ENCODE measurements around the gene FGD4.

GRCh38 chr12:32508626-32509025 lies 109.3 kb downstream of the FGD4 start:
- TF ChIP-seq, protein P1, sequence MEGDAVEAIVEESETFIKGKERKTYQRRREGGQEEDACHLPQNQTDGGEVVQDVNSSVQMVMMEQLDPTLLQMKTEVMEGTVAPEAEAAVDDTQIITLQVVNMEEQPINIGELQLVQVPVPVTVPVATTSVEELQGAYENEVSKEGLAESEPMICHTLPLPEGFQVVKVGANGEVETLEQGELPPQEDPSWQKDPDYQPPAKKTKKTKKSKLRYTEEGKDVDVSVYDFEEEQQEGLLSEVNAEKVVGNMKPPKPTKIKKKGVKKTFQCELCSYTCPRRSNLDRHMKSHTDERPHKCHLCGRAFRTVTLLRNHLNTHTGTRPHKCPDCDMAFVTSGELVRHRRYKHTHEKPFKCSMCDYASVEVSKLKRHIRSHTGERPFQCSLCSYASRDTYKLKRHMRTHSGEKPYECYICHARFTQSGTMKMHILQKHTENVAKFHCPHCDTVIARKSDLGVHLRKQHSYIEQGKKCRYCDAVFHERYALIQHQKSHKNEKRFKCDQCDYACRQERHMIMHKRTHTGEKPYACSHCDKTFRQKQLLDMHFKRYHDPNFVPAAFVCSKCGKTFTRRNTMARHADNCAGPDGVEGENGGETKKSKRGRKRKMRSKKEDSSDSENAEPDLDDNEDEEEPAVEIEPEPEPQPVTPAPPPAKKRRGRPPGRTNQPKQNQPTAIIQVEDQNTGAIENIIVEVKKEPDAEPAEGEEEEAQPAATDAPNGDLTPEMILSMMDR (IDR thresholded peaks at IDR 0.05) = no peak
- TF ChIP-seq POLR2AphosphoS5 (IDR thresholded peaks at IDR 0.05) (no peak), POLR2A (IDR thresholded peaks at IDR 0.05) (no peak)
